ENCODE measurements around the gene MAP1LC3A.
A peak's percentile ranks its signal among the peaks of the same experiment; 100 is the strongest.

The MAP1LC3A gene

DNA sequence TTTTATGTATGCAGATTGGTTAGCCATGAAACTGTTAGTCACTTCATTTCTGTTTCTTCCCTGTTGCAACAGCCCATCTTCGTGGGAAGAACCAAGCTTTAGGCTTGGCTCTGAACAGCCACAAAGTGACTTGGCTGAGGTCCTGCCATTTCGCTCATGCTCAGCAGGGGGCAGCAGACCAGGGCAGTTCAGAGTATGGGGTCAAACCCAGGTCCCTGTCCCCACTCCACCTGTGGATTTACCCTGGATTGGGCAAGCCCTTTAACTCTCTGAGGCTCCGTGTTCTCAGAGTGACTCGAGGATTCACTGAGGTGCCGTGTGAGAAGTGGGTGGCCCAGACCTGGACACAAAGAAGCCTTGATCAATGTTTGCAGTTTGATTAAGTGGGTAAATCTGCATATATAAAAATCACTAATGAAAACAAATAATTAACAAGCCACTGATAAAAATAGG, 19.8 kb upstream of the MAP1LC3A start:
- ATAC-seq (peak; percentile 64), DNase-seq (peak; percentile 44 to 61)
- Mint-ChIP-seq H3K27ac (no peak overlapping the region), H3K27me3 (no peaks in the 10 kb centered on the region), H3K4me1 (peaks cover 10% of the 10 kb centered on the region), H3K9me3 (no peaks in the 10 kb centered on the region), H3K4me3 (no peak overlapping the region)

DNA sequence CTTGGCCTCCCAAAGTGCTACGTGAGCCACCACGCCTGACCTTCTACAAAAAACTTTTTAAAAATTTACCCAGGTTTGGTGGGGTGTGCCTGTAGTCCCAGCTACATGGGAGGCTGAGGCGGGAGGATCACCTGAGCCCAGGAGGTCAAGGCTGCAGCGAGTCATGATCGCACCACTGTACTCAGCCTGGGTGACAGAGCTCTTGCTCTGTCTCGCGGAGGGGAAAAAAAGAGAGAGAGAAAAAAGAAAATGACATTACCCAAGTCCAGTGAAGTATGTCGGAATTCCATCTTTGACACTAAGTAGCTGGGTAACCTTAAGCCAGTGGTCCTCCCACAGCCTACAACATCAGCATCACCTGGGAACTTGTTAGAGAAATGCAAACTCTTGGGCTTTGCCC, 18.8 kb upstream of the MAP1LC3A start:
- ATAC-seq (no peak), DNase-seq (no peak)
- Mint-ChIP-seq H3K9me3 (no peaks in the 10 kb centered on the region), H3K4me3 (no peak overlapping the region), H3K27me3 (no peaks in the 10 kb centered on the region), H3K4me1 (peaks cover 21% of the 10 kb centered on the region), H3K27ac (no peak overlapping the region)

DNA sequence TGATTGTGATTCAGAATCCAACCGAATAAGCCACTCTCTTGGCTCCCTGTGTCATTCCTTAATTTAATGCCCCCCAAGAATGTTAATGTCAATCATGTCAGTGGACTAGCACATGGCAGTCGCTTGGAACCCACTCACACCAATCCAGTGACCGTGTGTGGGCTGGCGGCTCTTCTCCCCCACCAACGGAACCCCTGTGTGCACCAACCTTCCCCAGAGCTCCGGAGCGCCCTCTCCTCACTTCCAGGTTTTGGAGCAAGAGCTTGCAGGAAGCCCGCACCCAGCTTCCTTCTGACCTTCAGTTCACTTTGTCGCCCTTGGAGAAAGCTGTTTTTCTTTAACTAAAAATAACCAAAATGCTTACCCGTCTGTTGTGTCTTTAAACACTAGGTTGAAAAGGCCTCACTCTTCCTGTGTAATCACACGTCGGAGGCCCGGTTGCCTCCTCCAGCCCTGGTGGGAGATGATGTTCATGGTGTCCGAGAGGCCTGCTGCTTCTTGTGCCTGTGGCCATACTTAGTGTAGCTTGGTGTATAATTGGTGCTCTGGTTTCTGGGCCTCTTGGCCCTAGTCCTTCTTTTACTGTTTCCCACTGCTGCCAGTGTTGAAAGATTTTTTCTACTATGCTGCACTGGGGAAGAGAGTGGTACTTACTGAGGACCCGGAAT, 17.8 kb upstream of the MAP1LC3A start:
- peaks cover 23% of the 10 kb centered on the region for H3K4me1 Mint-ChIP-seq
- no peaks in the 10 kb centered on the region for H3K9me3 Mint-ChIP-seq
- peaks cover 5% of the 10 kb centered on the region for H3K27me3 Mint-ChIP-seq
- H3K27ac Mint-ChIP-seq, result peak overlapping the region; percentile 44 to 45
- DNase-seq (no peak), ATAC-seq (no peak)
- no peak overlapping the region for H3K4me3 Mint-ChIP-seq

DNA sequence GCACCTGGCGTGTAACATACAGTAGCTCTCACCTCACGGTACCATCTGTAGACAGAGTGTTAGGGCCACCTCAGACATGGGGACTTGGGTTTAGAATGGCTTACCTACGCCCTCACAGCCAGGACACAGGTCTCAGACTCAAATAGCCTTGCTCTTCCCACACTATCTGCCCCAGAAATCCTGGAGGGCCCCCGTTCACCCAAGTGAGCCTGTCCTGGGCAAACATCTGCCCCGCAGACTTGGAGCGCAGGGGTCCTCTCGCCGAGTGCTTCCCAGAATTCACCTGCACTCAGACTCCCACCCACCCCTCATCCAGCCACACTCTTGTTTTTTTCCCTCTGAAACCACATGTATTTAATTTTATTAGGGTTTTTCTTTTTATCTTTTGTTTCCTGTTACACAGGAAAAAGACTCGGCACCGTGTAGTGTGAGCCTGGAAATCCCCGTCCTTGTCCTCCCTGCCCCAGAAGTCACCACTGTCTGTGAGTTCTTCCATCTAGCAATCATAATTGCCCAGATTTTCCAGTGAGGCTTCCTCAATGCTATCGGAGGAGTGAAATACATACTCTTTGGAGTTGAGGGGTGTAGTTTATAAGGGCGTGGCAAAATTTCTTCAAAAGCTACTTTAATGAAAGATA, 17.1 kb upstream of the MAP1LC3A start:
- no peak for ATAC-seq
- DNase-seq, result no peak
- Mint-ChIP-seq H3K4me1 (peaks cover 23% of the 10 kb centered on the region), H3K9me3 (no peaks in the 10 kb centered on the region), H3K27ac (peak overlapping the region in 1 of 2 donors; percentile 93), H3K4me3 (no peak overlapping the region), H3K27me3 (peaks cover 9% of the 10 kb centered on the region)

DNA sequence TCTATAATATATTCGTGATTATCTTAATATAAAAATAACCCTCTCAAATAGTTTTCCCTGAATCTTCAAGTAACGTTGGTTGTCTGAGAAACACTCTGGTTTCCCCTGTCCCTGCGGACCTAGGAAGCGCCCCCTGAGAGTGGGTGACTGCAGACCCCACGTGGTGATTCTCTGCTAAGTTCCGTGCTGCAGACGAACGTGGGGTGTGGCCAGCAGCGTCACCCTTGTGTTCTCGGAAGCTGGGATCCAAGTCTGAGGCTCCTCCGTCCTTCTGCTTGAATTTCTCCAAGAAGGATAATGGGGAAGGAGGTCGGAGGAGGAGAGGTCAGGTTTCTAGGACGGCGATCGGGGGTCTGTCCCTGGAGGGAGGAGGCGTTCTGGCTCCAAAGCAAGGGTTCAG, 16.6 kb upstream of the MAP1LC3A start:
- ATAC-seq, result no peak
- H3K4me1 Mint-ChIP-seq, result peaks cover 23% of the 10 kb centered on the region
- DNase-seq, result no peak
- H3K27ac Mint-ChIP-seq, result no peak overlapping the region
- H3K9me3 Mint-ChIP-seq, result no peaks in the 10 kb centered on the region
- peaks cover 9% of the 10 kb centered on the region for H3K27me3 Mint-ChIP-seq
- H3K4me3 Mint-ChIP-seq, result no peak overlapping the region

DNA sequence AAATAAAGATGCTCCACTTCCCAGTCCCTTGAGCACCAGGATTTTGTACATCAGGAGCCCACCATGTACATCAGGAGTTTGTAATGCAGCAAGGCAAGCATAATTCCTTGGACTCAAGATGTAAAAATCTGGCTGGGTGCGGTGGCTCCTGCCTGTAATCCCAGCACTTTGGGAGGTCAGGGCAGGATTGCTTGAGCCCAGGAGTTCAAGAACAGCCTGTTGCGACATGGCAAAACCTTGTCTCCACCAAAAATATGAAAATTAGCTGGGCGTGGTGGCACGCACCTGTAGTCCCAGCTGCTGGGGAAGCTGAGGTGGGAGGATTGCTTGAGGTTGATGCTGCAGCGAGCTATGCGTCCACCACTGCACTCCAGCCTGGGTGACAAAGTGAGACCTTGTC, 16.1 kb upstream of the MAP1LC3A start:
- no peak overlapping the region for H3K4me3 Mint-ChIP-seq
- peaks cover 23% of the 10 kb centered on the region for H3K4me1 Mint-ChIP-seq
- DNase-seq, result no peak
- no peak overlapping the region for H3K27ac Mint-ChIP-seq
- no peak for ATAC-seq
- H3K9me3 Mint-ChIP-seq, result no peaks in the 10 kb centered on the region
- H3K27me3 Mint-ChIP-seq, result peaks cover 9% of the 10 kb centered on the region

DNA sequence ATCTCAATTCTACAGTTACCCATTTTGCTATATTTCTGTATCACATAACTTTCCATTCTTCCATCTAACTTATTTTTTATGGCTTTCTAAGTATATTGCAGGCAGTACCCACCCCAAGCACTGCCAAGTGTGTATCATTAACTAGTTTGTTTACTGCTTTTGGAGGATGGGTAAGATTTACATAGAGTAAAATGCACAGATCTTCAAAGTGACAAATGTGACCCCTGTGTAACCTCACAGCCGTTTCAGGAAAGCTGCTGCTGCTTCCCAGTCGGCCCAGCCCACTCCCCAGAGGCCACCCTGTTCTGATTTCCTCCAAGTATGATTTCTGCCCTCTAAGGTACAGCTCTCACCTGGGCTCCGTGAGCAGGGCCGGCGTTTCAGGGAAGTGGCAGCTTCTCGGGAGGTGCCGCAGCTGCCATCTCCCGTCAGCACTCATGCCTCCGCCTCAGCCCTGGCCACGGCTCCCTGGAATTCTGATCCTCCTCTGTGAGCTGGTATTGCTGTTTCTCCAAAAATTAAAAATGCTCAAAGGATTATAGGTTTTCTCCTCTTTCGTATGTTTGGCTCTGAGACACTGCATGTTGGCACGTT, 15.0 kb upstream of the MAP1LC3A start:
- H3K4me3 Mint-ChIP-seq, result no peak overlapping the region
- peak overlapping the region in 1 of 2 donors; percentile 35 for H3K27ac Mint-ChIP-seq

DNA sequence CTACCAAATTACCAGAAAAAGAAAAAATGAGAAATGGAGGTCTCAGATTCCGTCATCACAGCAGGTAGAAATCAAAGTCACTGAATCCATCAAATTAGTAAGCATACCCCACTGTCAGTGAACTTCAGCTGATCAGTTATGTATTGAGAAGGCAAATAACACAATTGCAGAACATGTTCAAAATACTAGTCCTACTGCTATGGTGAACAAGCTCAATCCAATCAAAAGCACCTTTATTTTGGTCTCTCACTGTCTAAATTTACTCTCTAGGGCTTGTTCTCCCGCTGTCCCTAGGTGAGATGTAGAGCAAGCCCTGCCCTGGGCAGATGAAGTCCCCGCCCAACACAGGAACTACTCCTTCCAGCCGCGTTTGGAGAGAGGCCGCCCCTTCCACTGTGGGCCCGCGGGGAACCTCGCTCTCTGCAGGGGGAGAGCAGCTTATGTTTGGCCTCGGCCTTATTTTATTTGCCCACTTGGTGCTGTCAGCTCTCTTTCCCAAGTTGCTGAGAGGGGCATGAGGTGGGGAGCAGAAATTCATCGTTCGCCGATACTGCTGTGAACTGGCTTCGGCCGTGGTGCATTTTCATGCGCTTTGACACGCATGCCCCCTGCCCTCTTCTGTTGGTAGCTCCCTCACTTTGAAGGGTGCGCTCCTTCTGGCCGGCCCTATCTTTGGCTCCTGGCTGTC, 14.3 kb upstream of the MAP1LC3A start:
- H3K27ac Mint-ChIP-seq, result peak overlapping the region in 1 of 2 donors; percentile 35
- peaks cover 9% of the 10 kb centered on the region for H3K27me3 Mint-ChIP-seq
- peak overlapping the region; percentile 20 to 62 for H3K4me3 Mint-ChIP-seq
- H3K4me1 Mint-ChIP-seq, result peaks cover 23% of the 10 kb centered on the region
- peak; percentile 78 for ATAC-seq
- H3K9me3 Mint-ChIP-seq, result no peaks in the 10 kb centered on the region
- peak in 1 of 2 donors; percentile 20 for DNase-seq

More for the DNA sequence above, 15.0 kb upstream of the MAP1LC3A start:
- H3K9me3 Mint-ChIP-seq, result no peaks in the 10 kb centered on the region
- peaks cover 9% of the 10 kb centered on the region for H3K27me3 Mint-ChIP-seq
- ATAC-seq (no peak), DNase-seq (no peak)
- peaks cover 23% of the 10 kb centered on the region for H3K4me1 Mint-ChIP-seq

DNA sequence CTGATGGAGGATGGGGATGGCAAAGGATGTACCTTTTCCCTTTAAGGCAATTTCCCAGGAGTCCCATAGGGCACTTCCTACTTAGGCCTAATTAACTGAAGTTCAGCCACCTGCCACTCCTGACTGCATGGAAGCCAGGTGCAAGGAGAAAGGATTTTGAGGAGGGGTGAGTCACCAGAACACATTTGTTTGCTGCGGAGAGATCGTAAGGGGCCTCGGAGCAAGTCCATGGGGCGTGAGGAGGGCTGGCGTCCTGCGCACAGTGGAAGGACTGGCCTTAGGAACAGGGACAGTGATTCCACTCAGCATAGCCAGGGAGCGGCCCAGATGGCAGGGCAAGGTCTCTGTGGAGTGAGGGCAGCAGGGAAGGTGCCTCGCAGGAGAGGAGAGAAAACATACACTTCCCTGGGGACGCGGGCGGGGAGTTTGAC, 11.8 kb upstream of the MAP1LC3A start:
- peaks cover 14% of the 10 kb centered on the region for H3K4me1 Mint-ChIP-seq
- no peak overlapping the region for H3K27ac Mint-ChIP-seq
- H3K4me3 Mint-ChIP-seq, result no peak overlapping the region
- no peaks in the 10 kb centered on the region for H3K9me3 Mint-ChIP-seq
- ATAC-seq (no peak), DNase-seq (no peak)
- H3K27me3 Mint-ChIP-seq, result peaks cover 9% of the 10 kb centered on the region

DNA sequence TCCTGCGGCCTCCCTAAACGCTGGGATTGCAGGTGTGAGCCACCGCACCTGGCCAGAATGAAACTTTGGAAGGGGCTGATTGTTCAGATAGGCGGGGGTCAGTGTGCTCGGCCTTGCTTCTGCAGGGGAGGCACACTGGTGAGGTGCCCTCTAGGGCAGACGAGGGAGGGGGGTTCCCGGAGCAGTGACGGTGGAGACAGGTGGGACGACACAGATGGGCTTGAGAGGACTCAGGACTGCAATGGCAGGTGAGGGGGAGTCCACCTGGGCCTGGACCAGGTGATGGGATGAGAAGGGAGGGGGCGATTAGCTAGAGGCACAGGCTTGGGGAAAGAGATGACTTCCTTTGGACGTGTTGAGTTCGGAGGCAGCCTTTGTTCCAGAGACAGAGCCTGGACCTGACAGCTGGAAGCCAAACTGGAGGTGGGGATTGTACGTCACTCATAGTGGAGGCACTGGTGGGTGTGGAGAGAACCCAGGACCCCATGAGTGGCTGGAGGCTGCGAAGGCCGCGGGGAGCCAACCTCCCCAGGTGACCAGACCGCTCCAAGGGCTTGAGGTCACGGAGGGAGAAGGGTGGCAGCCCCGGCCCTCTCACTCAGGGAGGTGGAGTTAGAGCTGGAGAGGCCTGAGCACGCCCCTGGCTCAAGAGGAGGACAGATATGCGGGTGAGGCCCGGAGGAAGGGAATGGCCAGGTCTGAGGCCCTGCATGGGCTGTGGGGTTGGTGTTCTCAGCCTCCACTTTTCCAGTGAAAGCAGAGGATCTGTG, 10.5 kb upstream of the MAP1LC3A start:
- ATAC-seq, result no peak
- no peak overlapping the region for H3K27ac Mint-ChIP-seq
- H3K4me1 Mint-ChIP-seq, result peaks cover 13% of the 10 kb centered on the region
- H3K9me3 Mint-ChIP-seq, result no peaks in the 10 kb centered on the region
- no peak overlapping the region for H3K4me3 Mint-ChIP-seq
- no peak for DNase-seq
- H3K27me3 Mint-ChIP-seq, result peaks cover 9% of the 10 kb centered on the region

DNA sequence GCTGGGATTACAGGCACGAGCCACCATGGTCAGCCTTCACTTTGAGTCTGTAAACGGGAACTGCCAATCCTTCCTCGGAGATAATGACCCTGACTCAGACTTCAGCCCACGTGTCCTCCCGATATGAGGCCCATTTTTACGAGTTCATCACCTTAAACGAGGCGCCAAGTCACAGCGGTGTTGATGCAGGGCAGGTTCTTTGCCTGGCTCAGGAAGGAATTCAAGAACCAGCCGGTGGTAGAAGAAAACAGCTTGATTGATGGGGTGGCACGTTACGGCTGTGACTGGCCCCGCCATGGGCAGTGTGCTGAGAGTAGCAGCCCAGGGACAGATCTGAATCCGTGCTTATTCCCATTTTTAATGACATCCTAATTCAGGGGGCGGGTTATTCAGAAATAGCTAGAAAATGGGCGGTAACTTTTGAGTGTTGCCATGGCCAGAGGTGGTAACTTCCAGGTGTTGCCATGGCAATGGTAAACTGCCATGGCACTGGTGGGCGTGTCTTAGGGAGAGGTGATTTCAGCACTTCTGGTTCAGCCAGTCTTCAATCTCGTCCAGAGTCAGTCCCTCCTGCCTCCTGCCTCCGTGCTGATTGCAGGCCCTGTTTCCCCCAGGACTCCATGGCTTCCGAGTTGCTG, 9.1 kb upstream of the MAP1LC3A start:
- ATAC-seq (no peak), DNase-seq (no peak)
- Mint-ChIP-seq H3K9me3 (no peaks in the 10 kb centered on the region), H3K27me3 (peaks cover 9% of the 10 kb centered on the region), H3K4me3 (no peak overlapping the region), H3K4me1 (peaks cover 5% of the 10 kb centered on the region), H3K27ac (no peak overlapping the region)

DNA sequence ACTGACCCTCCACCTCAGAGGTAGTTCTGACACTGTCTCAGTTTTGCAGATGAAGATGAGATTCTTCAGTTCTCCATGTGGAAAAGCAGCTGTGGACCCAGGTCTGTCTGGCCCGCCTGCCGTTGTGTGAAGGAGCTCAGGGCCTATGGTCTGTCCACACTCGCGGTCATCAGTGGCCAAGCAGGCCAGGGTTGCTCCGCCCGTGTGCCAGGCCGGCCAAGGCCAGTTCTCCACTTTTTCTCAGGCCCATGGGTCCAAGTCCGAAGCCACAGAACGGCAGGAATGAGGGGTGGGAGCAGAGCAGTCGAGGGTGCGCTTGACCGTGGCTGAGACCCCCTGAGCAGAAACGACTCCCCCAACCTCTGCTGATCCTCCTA, 8.6 kb upstream of the MAP1LC3A start:
- Mint-ChIP-seq H3K27ac (no peak overlapping the region), H3K27me3 (peaks cover 9% of the 10 kb centered on the region), H3K4me1 (peaks cover under 1% of the 10 kb centered on the region), H3K4me3 (no peak overlapping the region), H3K9me3 (no peaks in the 10 kb centered on the region)
- DNase-seq (no peak), ATAC-seq (no peak)

DNA sequence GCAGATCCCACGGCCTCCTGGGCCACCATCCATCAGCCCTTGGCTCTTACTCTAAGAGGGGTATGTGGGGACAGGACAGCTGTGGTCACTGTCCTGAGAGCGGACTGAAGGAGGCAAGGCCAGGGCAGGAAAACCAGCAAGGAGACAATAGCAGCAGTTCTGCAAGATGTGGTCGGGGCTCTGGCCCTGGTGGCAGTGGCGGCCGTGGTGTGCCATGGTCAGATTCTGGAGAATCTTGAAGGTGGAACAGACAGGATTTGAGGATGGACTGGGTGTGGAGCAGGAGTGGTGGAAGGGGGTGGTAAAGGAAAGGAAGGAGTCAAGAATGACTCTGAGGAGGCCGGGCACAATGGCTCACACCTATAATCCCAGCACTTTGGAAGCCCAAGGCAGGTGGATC, 5.9 kb upstream of the MAP1LC3A start:
- DNase-seq (no peak), ATAC-seq (no peak)
- Mint-ChIP-seq H3K9me3 (no peaks in the 10 kb centered on the region), H3K27me3 (no peaks in the 10 kb centered on the region), H3K4me3 (no peak overlapping the region), H3K4me1 (no peaks in the 10 kb centered on the region), H3K27ac (peak overlapping the region in 1 of 2 donors; percentile 44)

DNA sequence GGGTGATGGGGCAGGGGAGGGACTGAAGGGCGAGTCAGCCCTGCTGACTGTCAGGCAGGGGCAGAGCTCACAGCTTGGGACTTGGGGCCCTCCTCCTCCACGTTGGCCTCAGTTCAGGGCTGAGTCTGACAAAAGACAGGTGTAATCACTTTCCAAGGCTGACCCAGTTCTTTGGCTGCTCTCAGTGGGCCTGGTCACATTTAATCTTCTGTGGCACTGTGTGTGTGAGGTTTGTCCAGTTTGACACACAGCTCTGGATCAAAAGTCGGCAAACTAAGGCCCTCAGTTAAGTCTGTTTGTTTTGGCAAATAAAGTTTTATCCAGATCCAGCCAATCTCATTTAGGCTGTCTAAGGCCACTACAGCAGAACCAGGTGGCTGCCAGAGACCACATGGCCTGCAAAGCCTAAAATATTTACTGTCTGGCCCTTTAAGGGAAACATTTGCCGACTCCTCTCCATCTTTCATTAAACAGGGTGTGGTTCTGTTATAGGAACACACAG, 5.1 kb upstream of the MAP1LC3A start:
- Mint-ChIP-seq H3K27me3 (no peaks in the 10 kb centered on the region), H3K4me3 (no peak overlapping the region), H3K27ac (no peak overlapping the region), H3K9me3 (no peaks in the 10 kb centered on the region), H3K4me1 (peaks cover 7% of the 10 kb centered on the region)
- ATAC-seq (no peak), DNase-seq (no peak)

DNA sequence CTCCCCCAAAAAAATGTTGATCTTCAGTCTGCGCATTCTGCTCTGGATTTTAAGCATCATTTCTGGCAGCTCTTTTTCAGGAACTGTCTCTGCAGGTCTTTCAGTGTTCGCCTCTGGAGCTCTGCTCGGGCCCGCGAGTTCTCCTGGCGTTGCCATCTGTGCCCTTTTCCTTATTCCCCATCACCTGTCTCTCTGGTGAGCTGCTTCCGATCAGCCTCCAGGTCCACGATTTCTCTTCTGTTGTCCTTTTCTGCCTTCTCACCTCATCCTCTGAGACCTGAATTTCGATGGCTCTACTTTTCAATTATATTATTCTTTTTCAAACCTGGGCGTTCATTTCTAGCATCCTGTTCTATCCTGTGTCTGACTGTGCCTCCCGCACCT, 590 bp upstream of the MAP1LC3A start:
- Mint-ChIP-seq H3K27ac (peak overlapping the region; percentile 84 to 95), H3K4me3 (peak overlapping the region; percentile 84 to 88), H3K27me3 (no peaks in the 10 kb centered on the region), H3K4me1 (peaks cover 8% of the 10 kb centered on the region), H3K9me3 (no peaks in the 10 kb centered on the region)
- ATAC-seq, result no peak
- DNase-seq, result no peak

Measured in stimulated activated naive CD8-positive, alpha-beta T cell treated with anti-CD3 and anti-CD28 coated beads, Interleukin-15, amount 100 ng/mL, for 72 hours (primary cell).